22Rv1 (cell line): ENCODE measurements around the gene BCKDK.
"Not testable (repeated sequence)": the region's sequence is repeated elsewhere in the genome, so short reads cannot be mapped to it uniquely, and the experiment has no call there.

ENCODE experiments used
- H3K27ac ChIP-seq: fragments of 450-650 bp; 2 replicates; pipeline ENCODE4 v1.5.1; 2017
- CTCF ChIP-seq: fragments of 450-650 bp; IDR thresholded peaks from 2 replicates; pipeline ENCODE4 v1.5.1; 2017; ENCODE audit warnings: mild to moderate bottlenecking
- ZFX ChIP-seq: fragments of 450-650 bp; IDR thresholded peaks from 2 replicates; pipeline ENCODE4 v1.6.1; 2017; ENCODE audit warnings: antibody characterized with exemption, borderline replicate concordance

Gene BCKDK

GRCh38 chr16:31136287-31136662 lies 28.1 kb downstream of the BCKDK start:
- peak overlapping the region; percentile 42; the same call in 1 of the 2 replicates for H3K27ac ChIP-seq
- TF ChIP-seq ZFX (no peak), CTCF (no peak)

GRCh38 chr16:31136822-31137499 lies 28.8 kb downstream of the BCKDK start:
- H3K27ac ChIP-seq = not testable (repeated sequence)

- no peak overlapping the region for H3K27ac ChIP-seq
- no peak for TF ChIP-seq ZFX
- TF ChIP-seq CTCF = no peak
These were observed 30.7 kb downstream of the BCKDK start for GRCh38 chr16:31138621-31139578.

- H3K27ac ChIP-seq = peak overlapping the region; percentile 81
These were observed 32.9 kb downstream of the BCKDK start for GRCh38 chr16:31141071-31141469.

- TF ChIP-seq ZFX (no peak), CTCF (no peak)
- peak overlapping the region; percentile 81 for H3K27ac ChIP-seq
These were observed 33.4 kb downstream of the BCKDK start for GRCh38 chr16:31141489-31142108.

DNA sequence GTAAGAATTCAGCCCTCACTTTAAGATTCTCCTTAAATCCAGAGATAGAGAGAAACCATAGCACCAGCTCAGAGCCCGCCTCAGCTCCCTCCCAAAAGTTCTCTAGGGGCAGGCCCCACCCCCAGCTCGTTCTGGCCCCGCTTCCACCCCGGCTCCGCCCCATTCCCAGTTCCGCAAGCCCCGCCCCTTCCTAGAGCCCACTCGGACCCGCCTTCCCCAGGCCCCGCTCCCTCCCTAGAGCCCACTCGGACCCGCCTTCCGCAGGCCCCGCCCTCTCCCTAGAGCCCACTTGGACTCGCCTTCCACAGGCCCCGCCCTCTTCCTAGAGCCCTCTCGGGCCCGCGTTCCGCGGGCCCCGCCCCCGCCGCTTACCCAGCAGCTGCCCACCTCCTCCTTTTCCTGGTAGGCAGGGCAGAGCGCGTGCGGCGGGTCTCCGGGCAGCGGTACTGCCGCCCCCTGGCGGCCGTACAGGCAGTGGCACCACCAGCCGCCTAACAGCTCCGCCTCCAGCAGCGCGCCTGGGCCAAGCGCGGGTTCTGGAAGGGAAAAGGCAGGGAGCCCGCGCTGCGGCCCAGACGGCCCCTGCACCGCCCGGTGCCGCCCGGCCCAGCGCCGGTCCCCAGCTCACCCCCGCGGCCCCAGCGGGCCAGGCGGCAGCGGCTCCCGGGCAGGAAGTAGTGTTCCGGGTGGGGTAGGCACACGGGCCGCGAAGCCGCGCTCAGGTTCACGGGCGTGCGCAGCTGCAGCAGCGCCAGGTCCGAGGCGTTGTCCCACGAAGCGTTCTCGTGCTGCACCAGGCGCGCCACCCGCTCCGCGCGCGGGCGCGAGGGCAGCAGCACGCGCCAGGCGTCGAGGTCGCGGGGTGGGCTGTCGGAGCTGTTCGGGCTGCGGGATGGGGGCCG lies 34.2 kb downstream of the BCKDK start:
- TF ChIP-seq ZFX (no peak), CTCF (peak; percentile 98)
- H3K27ac ChIP-seq = peak overlapping the region; percentile 81

DNA sequence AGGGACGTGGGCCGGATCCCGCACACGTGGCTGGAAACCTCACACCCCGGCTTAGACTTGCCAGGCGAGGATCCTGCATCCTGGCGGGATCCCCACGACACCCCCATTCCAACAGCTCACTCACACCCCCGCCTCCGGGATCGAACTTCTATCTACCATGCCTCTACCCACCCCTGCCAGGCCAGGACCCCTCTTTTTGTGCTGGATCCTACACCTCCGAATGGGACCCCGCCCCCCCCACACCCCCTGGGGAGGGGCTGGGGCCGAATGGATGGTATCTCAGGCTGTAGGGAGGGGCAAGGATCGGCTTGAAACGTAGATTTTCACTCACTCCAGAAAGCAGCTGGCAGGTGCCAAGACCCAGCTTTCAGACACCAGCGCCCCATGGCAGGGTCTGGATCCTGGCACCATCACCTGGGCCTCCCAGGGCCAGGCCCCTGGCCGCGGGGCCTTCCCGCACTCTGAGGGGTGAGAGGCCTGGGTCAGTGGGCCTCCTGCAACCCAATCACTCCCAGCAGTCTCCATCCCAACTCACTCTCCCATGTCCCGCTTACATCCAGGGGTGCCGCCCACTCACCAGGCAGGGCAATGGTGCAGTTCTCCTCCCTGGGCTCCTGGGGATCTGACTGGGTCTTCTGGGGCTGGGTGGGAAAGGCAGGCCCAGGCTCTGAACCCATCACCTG lies 35.0 kb downstream of the BCKDK start:
- peak overlapping the region; percentile 81 for H3K27ac ChIP-seq
- TF ChIP-seq ZFX = no peak
- no peak for TF ChIP-seq CTCF
